PC-9 (cell line): ENCODE results near the gene ULK2. TPM values are rescaled to one million over a fixed set of nuclear protein-coding genes. Genes with fewer than 3 reads are reported as not detected.

Source experiments
- BruUV-seq: library from RNA; stranded (reverse); fragments of 400-500 nt; replicated peaks from 2 replicates; lab custom pipeline; 2021; lab: Mats Ljungman, UMichigan
- CTCF ChIA-PET: fragments of 300-600 bp; sonication (Branson Sonifier 250); formaldehyde crosslinking; loops from one replicate; lab custom pipeline; 2022; ENCODE audit warnings: antibody characterized with exemption; lab: Charles Lee
- POLR2A ChIA-PET: fragments of 300-600 bp; sonication (Branson Sonifier 250); formaldehyde crosslinking; loops from one replicate; lab custom pipeline; 2022; ENCODE audit warnings: antibody characterized with exemption; ENCODE audit not compliant: unreplicated experiment; lab: Charles Lee
- DNase-seq, 2 experiments: peaks; one replicate each; pipeline versions ENCODE4 v3.0.0 to v3.0.0-alpha.2; 2015 to 2022; ENCODE audit warnings: mixed read lengths in 1 of 2
- H2AFZ ChIP-seq: fragments of 200-600 bp; sonication (generic); 2 replicates; pipeline ENCODE4 v1.8.1; 2017; ENCODE audit warnings: antibody characterized with exemption
- H3F3A ChIP-seq: fragments of 200-600 bp; sonication (generic); 2 replicates; pipeline ENCODE4 v1.8.1; 2017; ENCODE audit warnings: antibody characterized with exemption, mild to moderate bottlenecking, low read depth; ENCODE audit not compliant: insufficient read depth
- H3K27ac ChIP-seq: fragments of 200-600 bp; sonication (generic); 2 replicates; pipeline ENCODE4 v1.6.1; 2016; ENCODE audit warnings: mixed run types
- H3K27me3 ChIP-seq: fragments of 200-600 bp; sonication (generic); 2 replicates; pipeline ENCODE4 v1.6.1; 2016; ENCODE audit warnings: low read depth, mixed run types; ENCODE audit not compliant: insufficient read depth
- H3K36me3 ChIP-seq: fragments of 200-600 bp; sonication (generic); 2 replicates; pipeline ENCODE4 v1.6.1; 2016; ENCODE audit warnings: low read depth, mixed run types
- H3K4me1 ChIP-seq: fragments of 200-600 bp; sonication (generic); replicated peaks from 2 replicates; pipeline ENCODE4 v1.6.1; 2016; ENCODE audit warnings: mixed run types; ENCODE audit not compliant: insufficient read depth
- H3K4me2 ChIP-seq: fragments of 200-600 bp; sonication (generic); 2 replicates; pipeline ENCODE4 v1.6.1; 2017; ENCODE audit warnings: mixed run types
- H3K4me3 ChIP-seq: fragments of 200-600 bp; sonication (generic); 2 replicates; pipeline ENCODE4 v1.6.1; 2016; ENCODE audit warnings: mixed run types
- H3K79me2 ChIP-seq: fragments of 200-600 bp; sonication (generic); 2 replicates; pipeline ENCODE4 v1.6.1; 2017; ENCODE audit warnings: low read depth, mixed run types
- H3K9me2 ChIP-seq: fragments of 200-600 bp; sonication (generic); 2 replicates; pipeline ENCODE4 v1.8.1; 2017; ENCODE audit warnings: mild to moderate bottlenecking; ENCODE audit not compliant: insufficient read depth
- H3K9me3 ChIP-seq: fragments of 200-600 bp; sonication (generic); 2 replicates; pipeline ENCODE4 v1.8.1; 2016; ENCODE audit warnings: low read depth; ENCODE audit not compliant: insufficient read depth
- H4K20me1 ChIP-seq: fragments of 200-600 bp; sonication (generic); 2 replicates; pipeline ENCODE4 v1.8.1; 2017; ENCODE audit not compliant: insufficient read depth
- EZH2 ChIP-seq: fragments of 200-600 bp; sonication (generic); IDR thresholded peaks from 2 replicates; pipeline ENCODE4 v1.8.0; 2017; ENCODE audit warnings: antibody characterized with exemption, low read depth
- intact Hi-C: fragments of 100-400 bp; cut with micrococcal nuclease; formaldehyde crosslinking; loops from one replicate; pipeline ENCODE4 v1.10.0; 2022; ENCODE audit not compliant: unreplicated experiment
- total RNA-seq: library from RNA; stranded (reverse); gene quantifications from 2 replicates; pipeline ENCODE4 v1.2.3, GENCODE V29; 2021
- TF ChIP-seq, protein P1 (sequence below): fragments of 200-600 bp; sonication (generic); conservative IDR thresholded peaks from 2 replicates; pipeline ENCODE4 v1.6.1; 2017; ENCODE audit warnings: mixed run types, antibody characterized with exemption, mild to moderate bottlenecking, moderate library complexity

ULK2 gene
- total RNA-seq, 1 experiment from 2014 or later = 8.7 TPM

- Histone ChIP-seq H3K4me2 (peak overlapping the region; percentile 95), H3K27ac (peak overlapping the region; percentile 100)
- POLR2A ChIA-PET = no interaction called here
Measured at GRCh38 chr17:19750020-19750572, 117.6 kb downstream of the ULK2 start.

DNA sequence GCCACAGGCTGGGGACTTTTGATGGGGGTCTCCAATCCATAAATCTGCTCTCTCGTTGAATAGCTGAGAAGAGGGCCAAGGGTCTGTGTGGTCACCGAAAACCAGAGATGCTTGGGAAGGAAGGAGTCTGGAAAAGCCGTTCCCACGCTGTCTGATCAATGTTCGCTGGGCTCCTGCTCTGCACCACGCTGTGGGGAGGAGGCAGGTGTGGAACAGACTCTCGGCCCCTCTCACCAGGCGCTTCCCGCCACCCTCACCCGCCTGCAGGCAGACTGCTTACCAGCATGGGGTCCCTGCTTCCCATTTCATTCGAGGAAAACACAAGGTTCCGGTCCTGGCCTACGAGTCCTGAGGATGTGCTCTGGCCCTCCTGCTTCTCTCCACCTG, 118.9 kb downstream of the ULK2 start:
- Histone ChIP-seq H3K4me1 (peaks cover 80% of the 10 kb centered on the region), H3K4me3 (peak overlapping the region; percentile 76), H3K4me2 (peak overlapping the region; percentile 95), H3K27ac (peak overlapping the region; percentile 100), H3K36me3 (no peaks in the 10 kb centered on the region; the same call in 1 of the 2 replicates), H3K9me2 (no peaks in the 10 kb centered on the region), H3F3A (peaks cover 81% of the 10 kb centered on the region), H4K20me1 (no peaks in the 10 kb centered on the region), H3K27me3 (no peaks in the 10 kb centered on the region), H3K9me3 (no peaks in the 10 kb centered on the region), H2AFZ (no peak overlapping the region), H3K79me2 (peaks cover 27% of the 10 kb centered on the region)
- ChIA-PET POLR2A (interaction anchor here (0.6 to 1.2 kb wide), 6 partner anchors 21 to 371 kb away, joined by 3 to 11 read pairs (median 8); partner anchors contain the start of gene ALDH3A2), CTCF (interaction anchor here (0.9 to 1.3 kb wide), 3 partner anchors 14 to 100 kb away, joined by 3 to 4 read pairs (median 3); partner anchors contain the start of gene ALDH3A2)
- no peak for TF ChIP-seq EZH2
- TF ChIP-seq, protein P1, sequence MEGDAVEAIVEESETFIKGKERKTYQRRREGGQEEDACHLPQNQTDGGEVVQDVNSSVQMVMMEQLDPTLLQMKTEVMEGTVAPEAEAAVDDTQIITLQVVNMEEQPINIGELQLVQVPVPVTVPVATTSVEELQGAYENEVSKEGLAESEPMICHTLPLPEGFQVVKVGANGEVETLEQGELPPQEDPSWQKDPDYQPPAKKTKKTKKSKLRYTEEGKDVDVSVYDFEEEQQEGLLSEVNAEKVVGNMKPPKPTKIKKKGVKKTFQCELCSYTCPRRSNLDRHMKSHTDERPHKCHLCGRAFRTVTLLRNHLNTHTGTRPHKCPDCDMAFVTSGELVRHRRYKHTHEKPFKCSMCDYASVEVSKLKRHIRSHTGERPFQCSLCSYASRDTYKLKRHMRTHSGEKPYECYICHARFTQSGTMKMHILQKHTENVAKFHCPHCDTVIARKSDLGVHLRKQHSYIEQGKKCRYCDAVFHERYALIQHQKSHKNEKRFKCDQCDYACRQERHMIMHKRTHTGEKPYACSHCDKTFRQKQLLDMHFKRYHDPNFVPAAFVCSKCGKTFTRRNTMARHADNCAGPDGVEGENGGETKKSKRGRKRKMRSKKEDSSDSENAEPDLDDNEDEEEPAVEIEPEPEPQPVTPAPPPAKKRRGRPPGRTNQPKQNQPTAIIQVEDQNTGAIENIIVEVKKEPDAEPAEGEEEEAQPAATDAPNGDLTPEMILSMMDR = no peak
- TSS peak; percentile 20 for BruUV-seq
- no peak for DNase-seq
- intact Hi-C loops = loop anchor here (1.0 kb wide), 1 partner anchor 20 kb away; no protein-coding TSS in a partner anchor

More at GRCh38 chr17:19750020-19750572, 117.6 kb downstream of the ULK2 start:
- Histone ChIP-seq H3K9me3 (no peaks in the 10 kb centered on the region), H3K4me1 (peaks cover 92% of the 10 kb centered on the region), H3K4me3 (no peak overlapping the region), H2AFZ (no peak overlapping the region), H3K79me2 (peaks cover 27% of the 10 kb centered on the region), H3K36me3 (no peaks in the 10 kb centered on the region; the same call in 1 of the 2 replicates), H4K20me1 (no peaks in the 10 kb centered on the region), H3F3A (peaks cover 80% of the 10 kb centered on the region), H3K9me2 (no peaks in the 10 kb centered on the region), H3K27me3 (no peaks in the 10 kb centered on the region)
- TF ChIP-seq, protein P1 = no peak
- no peak for TF ChIP-seq EZH2
- no TSS peak for BruUV-seq
- CTCF ChIA-PET = no interaction called here
- DNase-seq = no peak
- intact Hi-C loops = loop anchor here (5.0 kb wide), 1 partner anchor 388 kb away; the partner anchor contains the start of gene B9D1

GRCh38 chr17:19747829-19748806, 119.6 kb downstream of the ULK2 start, which contains the start of gene ALDH3A1:
ALDH3A1 (minus strand) TSS chr17:19748298; CDS start chr17:19745129, 3,169 bp downstream.
- H3K9me2 ChIP-seq = no peaks in the 10 kb centered on the region
- ChIA-PET CTCF (interaction anchor here (0.9 to 1.3 kb wide), 3 partner anchors 15 to 100 kb away, joined by 3 to 4 read pairs (median 3); partner anchors contain the start of gene ALDH3A2), POLR2A (interaction anchor here (0.5 to 1.2 kb wide), 8 partner anchors 20 to 1386 kb away, joined by 3 to 11 read pairs (median 7); partner anchors contain the start of gene ALDH3A2)
- intact Hi-C loops = loop anchor here (1.0 kb wide), 1 partner anchor 20 kb away; no protein-coding TSS in a partner anchor
- peaks cover 27% of the 10 kb centered on the region for H3K79me2 ChIP-seq
- peak within 1 kb of the TSS; percentile 100 for H3K27ac ChIP-seq
- no peaks in the 10 kb centered on the region for H4K20me1 ChIP-seq
- H3K4me2 ChIP-seq = peak within 1 kb of the TSS; percentile 95
- H3K4me1 ChIP-seq = peaks cover 73% of the 10 kb centered on the region
- H2AFZ ChIP-seq = peak within 1 kb of the TSS; percentile 59; the same call in 1 of the 2 replicates
- H3F3A ChIP-seq = peaks cover 74% of the 10 kb centered on the region
- TF ChIP-seq, protein P1 = no peak
- no peak for TF ChIP-seq EZH2
- peak; percentile 89 to 92 for DNase-seq
- H3K4me3 ChIP-seq = peak within 1 kb of the TSS; percentile 76
- BruUV-seq = TSS peak; percentile 70
- no peaks in the 10 kb centered on the region for H3K9me3 ChIP-seq
- H3K27me3 ChIP-seq = no peaks in the 10 kb centered on the region
- H3K36me3 ChIP-seq = no peaks in the 10 kb centered on the region; the same call in 1 of the 2 replicates
